SK-N-MC (cell line): Measurements from ENCODE around the gene ERMAP.

ENCODE experiments used
- EZH2 ChIP-seq: fragments of 200-600 bp; sonication (generic); IDR thresholded peaks from one replicate; pipeline ENCODE4 v1.6.1; 2017; ENCODE audit warnings: antibody characterized with exemption
- FOXP2 ChIP-seq: optimal IDR thresholded peaks from 2 replicates; pipeline ENCODE3; 2011; ENCODE audit warnings: mild to moderate bottlenecking, moderate library complexity; ENCODE audit not compliant: insufficient read depth; ENCODE audit errors: extremely low read length, control extremely low read depth
- POLR2AphosphoS5 ChIP-seq: IDR thresholded peaks from 2 replicates; pipeline ENCODE4 v1.6.1; 2012; ENCODE audit warnings: mild to moderate bottlenecking, low read depth, low read length, borderline replicate concordance

- no peak for TF ChIP-seq EZH2
- TF ChIP-seq POLR2AphosphoS5, result no peak
- no peak for TF ChIP-seq FOXP2
Observed at GRCh38 chr1:42873670-42874069, 56.7 kb downstream of the ERMAP start.
